Loucy (cell line): ENCODE data around the gene MARK3.
"Not testable (repeated sequence)": the region's sequence is repeated elsewhere in the genome, so short reads cannot be mapped to it uniquely, and the experiment has no call there.

Experiments used
- EZH2phosphoT487 ChIP-seq: fragments of 200-600 bp; IDR thresholded peaks from 2 replicates; pipeline ENCODE4 v1.6.1; 2018; ENCODE audit warnings: antibody characterized with exemption, mild to moderate bottlenecking, moderate library complexity, borderline replicate concordance
- TF ChIP-seq, protein P1 (sequence below): fragments of 200-600 bp; sonication (generic); conservative IDR thresholded peaks from 2 replicates; pipeline ENCODE4 v1.5.1; 2014; ENCODE audit warnings: mild to moderate bottlenecking, antibody characterized with exemption, low read length

DNA sequence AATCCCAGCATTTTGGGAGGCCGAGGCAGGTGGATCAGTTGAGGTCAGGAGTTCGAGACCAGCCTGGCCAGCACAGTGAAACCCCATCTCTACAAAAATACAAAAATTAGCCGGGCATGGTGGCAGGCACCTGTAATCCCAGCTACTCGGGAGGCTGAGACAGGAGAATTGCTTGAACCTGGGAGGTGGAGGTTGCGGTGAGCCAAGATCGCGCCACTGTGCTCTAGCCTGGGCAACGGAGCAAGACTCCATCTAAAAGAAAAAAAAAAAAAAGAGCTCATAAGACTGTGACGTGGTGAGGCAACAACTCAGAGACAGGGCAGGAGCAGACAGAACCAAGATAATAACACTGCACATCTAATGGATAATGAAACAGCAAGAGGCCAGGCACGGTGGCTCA lies 27.7 kb upstream of the MARK3 start:
- TF ChIP-seq, protein P1, sequence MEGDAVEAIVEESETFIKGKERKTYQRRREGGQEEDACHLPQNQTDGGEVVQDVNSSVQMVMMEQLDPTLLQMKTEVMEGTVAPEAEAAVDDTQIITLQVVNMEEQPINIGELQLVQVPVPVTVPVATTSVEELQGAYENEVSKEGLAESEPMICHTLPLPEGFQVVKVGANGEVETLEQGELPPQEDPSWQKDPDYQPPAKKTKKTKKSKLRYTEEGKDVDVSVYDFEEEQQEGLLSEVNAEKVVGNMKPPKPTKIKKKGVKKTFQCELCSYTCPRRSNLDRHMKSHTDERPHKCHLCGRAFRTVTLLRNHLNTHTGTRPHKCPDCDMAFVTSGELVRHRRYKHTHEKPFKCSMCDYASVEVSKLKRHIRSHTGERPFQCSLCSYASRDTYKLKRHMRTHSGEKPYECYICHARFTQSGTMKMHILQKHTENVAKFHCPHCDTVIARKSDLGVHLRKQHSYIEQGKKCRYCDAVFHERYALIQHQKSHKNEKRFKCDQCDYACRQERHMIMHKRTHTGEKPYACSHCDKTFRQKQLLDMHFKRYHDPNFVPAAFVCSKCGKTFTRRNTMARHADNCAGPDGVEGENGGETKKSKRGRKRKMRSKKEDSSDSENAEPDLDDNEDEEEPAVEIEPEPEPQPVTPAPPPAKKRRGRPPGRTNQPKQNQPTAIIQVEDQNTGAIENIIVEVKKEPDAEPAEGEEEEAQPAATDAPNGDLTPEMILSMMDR, result not testable (repeated sequence)
- not testable (repeated sequence) for TF ChIP-seq EZH2phosphoT487
